ENCODE results near the gene CLASRP. TPM values are rescaled to one million over a fixed set of nuclear protein-coding genes. Genes with fewer than 3 reads are reported as not detected.

Gene CLASRP
- total and polyA plus RNA-seq, 9 of the 15 experiments (the other 6 are each of a cell fraction or from before 2014, with no cell fraction given): 0.94 to 86.3 (median 44.0) TPM

- TF ChIP-seq, protein P1, sequence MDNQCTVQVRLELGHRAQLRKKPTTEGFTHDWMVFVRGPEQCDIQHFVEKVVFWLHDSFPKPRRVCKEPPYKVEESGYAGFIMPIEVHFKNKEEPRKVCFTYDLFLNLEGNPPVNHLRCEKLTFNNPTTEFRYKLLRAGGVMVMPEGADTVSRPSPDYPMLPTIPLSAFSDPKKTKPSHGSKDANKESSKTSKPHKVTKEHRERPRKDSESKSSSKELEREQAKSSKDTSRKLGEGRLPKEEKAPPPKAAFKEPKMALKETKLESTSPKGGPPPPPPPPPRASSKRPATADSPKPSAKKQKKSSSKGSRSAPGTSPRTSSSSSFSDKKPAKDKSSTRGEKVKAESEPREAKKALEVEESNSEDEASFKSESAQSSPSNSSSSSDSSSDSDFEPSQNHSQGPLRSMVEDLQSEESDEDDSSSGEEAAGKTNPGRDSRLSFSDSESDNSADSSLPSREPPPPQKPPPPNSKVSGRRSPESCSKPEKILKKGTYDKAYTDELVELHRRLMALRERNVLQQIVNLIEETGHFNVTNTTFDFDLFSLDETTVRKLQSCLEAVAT (IDR thresholded peaks at IDR 0.05): no peak
- TF ChIP-seq SP2 (IDR thresholded peaks at IDR 0.05; ENCODE audit: extremely low read depth, low read depth, low read length, poor library complexity, severe bottlenecking): no peak
- no peak for TF ChIP-seq E2F4 (CRISPR knock-in tag; IDR thresholded peaks at IDR 0.05; ENCODE audit: low read depth)
- no peak for TF ChIP-seq NBN (IDR thresholded peaks at IDR 0.05; ENCODE audit: low read depth)
- no peak for TF ChIP-seq ZNF551 (CRISPR knock-in tag; IDR thresholded peaks at IDR 0.05)
- TF ChIP-seq, protein P2, sequence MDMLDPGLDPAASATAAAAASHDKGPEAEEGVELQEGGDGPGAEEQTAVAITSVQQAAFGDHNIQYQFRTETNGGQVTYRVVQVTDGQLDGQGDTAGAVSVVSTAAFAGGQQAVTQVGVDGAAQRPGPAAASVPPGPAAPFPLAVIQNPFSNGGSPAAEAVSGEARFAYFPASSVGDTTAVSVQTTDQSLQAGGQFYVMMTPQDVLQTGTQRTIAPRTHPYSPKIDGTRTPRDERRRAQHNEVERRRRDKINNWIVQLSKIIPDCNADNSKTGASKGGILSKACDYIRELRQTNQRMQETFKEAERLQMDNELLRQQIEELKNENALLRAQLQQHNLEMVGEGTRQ (CRISPR knock-in tag; IDR thresholded peaks at IDR 0.05): no peak
- no peak for TF ChIP-seq NR3C1 (CRISPR knock-in tag; IDR thresholded peaks at IDR 0.05)
- TF ChIP-seq ZFX (CRISPR knock-in tag; IDR thresholded peaks at IDR 0.05): no peak
Observed at GRCh38 chr19:45066921-45067661, 28.2 kb downstream of the CLASRP start (continued).
